HL-60/S4 (cell line): Measurements from ENCODE around the gene CIBAR2.

Experiments used
- in situ Hi-C: fragments of 300-500 bp; cut with MboI; formaldehyde crosslinking; loops from 2 replicates; pipeline ENCODE4 v1.14.3; 2022; ENCODE audit warnings: low sequenced_read_pairs

CIBAR2 gene

GRCh38 chr16:85112364-85112763, at the start of gene CIBAR2:
CIBAR2 (minus strand) TSS chr16:85112472; CDS start chr16:85112352, 120 bp downstream.
- in situ Hi-C loops: no loop called here

DNA sequence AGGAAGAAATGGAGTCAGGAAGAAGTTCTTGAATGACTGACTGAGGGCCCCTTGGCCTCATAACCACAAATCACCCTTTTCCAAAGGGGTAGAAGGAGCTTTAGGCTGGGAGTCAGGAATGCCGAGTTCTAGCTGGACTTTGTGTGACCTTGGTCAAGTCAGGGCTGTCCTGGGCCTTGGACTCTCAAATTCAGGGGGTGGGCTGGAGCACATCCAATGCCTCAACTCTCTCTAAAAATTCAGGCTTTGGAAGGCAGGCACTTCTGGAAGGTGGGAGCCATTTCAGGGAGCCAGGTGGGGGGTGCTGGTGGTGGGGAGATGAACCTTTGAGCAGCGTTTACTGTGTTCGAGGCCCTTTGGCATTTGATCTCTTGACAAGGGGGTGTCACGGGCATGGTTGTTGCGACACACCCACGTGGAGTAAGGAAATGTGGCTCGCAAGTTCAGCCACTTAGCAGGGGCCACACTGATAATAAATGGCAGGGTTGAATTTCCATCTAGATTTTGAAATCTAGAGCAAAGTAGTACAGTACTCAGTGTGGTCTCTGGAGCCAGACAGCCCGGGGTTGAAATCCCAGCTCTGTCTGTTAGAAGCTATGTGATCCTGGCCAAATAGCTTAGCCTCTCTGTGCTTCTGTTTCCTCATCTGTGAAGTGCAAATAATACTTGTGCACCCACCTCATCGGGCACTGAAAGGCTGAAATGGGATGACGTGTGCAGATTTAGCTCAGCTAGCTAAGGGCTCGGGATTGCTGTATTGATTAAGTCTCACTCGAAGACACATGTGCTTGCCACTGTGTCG, 47.1 kb upstream of the CIBAR2 start:
- in situ Hi-C loops: no loop called here

DNA sequence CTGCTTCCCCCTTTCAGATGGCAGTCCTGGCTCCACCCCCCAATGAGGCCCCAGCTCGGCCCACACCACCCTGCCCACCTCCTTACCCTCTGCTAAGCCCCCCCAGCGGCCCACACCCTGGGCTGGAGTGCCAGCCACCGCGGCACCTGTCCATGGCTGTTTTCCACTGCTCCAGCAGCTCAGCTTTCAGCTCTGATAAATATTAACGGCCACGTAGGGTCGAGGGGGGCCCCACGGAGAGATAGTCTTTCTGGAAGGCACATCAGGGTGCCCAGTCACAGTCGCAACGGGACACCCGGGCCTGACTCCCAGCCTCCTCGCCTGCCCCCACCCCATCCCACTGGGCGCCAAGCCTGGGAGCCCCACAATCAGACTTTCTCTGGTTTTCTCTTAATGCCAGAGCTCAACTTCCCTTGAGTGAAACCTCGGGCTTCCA, 46.5 kb upstream of the CIBAR2 start:
- in situ Hi-C loops: no loop called here

DNA sequence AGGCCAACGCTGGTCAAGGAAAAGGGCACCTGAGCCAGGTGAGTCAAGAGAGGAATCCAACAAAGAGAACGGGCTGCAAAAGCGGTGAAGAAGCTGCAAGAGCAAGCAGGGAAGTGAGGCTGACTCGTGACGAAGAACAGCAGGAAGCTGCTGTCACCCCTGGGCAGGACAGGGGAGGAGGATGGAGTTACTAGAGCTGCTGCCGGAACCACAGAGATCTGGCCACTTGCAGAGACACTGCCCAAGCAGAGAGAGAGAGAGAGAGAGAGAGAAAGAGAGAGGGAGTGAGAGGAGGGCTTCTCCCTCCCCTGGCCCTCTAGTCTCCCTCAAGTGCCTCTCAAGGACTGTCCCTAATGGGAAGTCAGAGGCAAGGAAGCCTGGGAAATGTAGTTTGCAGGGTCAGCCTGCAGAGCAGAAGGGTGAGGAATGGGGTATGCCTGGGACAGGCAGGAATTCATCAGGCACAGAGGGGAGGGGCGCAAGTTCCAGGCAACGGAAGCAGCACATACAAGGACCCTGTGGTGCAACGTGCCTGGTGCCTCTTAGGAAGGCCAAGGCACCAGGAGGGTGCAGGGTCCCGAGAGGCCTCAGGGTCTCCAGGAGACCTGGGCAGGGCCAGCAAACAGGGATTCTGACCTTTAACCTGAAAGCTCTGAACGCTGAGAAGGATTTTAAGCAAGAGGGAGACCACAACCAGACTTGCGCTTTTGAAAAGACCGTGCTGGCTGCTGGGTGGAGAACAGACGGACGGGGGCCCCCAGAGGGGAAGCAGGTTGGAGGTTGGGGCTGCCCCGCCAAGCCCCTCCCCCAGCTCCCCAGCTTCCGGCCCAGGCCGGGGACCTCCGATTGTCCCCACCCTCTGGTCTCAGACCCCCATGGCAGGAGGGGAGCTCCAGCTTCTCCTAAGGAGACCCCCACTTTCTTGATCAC, 45.8 kb upstream of the CIBAR2 start:
- in situ Hi-C loops: no loop called here

GRCh38 chr16:85157372-85157771, 45.1 kb upstream of the CIBAR2 start:
- in situ Hi-C loops: no loop called here

DNA sequence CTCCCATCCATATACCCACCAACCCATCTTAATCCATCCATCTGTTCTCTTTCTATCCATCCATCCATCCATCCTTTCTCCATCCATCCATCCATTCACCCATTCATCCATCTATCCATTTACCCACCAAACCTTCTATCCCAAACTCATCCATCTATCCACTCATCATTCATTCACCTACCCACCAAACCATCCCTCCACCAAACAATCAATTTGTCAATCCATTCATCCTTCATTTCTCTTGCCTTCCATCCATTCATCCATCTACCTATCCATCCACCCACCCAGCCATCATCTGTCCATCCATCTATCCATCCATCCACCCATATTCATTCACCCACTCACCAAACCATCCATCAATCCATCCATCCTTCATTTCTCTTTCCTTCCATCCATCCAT, 44.6 kb upstream of the CIBAR2 start:
- in situ Hi-C loops: no loop called here

DNA sequence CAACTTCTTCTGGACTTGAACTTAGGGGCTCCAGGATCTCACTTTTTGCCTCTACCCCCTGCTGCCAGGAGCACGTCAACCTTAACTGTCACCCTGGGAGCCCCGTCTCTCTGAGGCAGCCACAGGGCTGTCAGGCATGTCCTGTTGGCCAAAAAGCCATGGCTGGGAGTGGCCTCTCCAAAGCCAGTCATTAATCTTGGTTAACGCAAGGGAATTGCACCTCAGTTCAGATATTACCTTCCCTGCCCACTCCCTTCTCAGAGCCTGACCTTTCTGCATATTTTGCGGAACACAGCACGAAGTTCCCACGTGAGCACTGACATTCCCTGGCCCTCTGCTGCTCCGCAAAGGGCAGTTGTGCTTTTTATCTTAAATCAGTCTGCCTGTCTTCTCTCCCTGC, 44.2 kb upstream of the CIBAR2 start:
- in situ Hi-C loops: no loop called here

- in situ Hi-C loops: no loop called here
These were observed 41.4 kb upstream of the CIBAR2 start for GRCh38 chr16:85153656-85154091.

DNA sequence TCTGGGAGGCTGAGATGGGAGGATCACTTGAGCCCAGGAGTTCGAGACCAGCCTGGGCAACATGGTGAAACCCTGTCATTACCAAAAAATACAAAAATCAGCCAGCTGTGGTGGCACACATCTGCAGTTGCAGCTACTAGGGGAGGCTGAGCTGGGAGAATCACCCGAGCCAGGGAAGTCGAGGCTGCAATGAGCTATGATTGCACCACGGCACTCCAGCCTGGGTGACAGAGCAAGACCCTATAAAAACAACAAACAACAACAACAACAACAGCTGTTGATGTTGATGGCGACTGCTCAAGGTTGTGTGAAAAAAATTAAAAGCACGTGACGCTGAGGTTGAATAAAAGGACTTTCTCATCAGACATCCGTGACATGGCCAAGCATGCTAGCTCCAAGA, 40.8 kb upstream of the CIBAR2 start:
- in situ Hi-C loops: no loop called here

- in situ Hi-C loops: no loop called here
These were observed 40.2 kb upstream of the CIBAR2 start for GRCh38 chr16:85152414-85153030.

DNA sequence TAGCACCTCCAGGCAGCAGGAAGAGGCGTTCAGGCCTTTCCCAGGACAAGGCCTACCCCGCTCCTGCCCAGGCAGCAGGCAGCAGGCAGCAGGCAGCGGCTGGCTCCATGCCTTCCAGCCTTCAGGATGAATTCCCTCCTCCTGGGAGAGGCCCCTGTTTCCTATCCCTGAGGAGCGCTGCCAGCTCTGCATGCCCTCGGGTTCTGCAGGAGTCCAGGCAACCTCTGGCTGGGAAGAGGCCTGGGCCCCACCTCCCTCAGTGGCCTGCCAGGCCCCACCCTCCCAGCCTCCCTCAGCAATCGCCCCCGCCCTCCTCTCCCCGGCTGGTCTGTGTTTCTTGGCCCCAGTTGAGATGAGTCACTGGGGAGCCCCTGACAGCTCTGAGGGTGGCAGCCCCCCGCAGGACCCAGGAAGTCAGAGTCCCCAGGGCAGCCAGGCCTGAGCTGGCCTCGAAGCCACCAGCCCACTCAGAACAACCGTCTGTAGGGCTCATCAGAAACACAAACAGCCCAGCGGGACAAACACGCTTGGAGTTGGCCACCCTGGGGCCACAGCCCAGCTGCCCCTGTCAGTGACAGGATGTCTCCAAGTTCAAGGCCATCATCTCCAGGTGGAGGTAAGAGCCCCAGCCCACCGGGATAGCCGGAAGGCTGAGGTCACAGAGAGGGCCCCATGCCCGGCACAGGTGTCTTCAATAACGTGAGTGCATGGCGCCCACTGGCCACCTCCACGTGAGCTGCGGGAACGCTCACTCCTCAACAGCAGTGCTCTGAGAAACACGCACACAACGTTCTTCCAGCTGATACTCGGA, 39.5 kb upstream of the CIBAR2 start:
- in situ Hi-C loops: no loop called here

DNA sequence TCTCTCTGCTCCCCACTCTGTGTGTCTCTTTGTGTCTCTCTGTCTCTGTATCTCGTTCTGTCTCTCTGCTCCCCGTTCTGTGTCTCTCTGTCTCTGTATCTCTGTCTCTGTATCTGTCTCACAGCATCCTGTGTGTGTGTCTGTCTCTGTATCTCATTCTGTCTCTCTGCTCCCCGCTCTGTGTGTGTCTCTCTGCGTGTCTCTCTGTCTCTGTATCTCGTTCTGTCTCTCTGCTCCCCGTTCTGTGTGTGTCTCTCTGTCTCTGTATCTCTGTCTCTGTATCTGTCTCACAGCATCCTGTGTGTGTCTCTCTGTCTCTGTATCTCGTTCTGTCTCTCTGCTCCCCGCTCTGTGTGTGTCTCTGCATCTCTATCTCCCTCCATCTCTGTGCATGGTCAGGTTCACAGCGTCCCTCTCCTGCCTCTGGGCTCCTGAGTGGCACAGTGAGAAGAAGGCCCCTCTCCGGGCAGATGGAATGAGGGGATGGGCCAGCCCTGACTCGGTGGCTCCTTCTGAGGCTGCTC, 38.9 kb upstream of the CIBAR2 start:
- in situ Hi-C loops: no loop called here

DNA sequence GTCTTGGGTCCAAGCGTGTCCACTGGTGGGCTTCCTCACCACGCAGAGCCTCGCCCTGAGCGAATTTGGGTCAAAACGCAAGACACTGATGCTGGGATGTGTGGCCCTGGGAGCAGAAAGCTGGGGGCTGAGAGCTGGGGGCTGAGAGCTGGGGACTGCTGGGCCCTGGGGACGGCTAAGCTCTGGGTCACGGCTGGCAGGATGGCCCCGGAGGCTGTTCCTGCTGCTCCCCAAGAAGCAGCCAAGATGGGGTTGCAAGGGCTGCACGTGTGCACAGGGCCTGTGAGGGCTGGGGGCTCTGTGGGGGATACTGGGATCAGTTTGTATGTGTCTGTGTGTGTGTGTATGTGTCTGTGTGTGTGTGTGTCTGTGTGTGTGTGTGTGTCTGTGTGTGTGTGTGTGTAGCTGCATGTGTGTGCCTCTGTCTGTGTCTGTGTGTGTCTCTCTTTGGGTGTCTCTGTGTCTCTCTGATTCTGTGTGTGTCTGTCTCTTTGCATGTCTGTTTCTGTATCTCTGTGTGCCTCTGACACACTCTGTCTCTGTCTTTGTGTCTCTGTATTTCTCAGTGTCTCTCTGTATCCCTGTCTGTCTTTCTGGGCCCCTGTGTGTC, 38.2 kb upstream of the CIBAR2 start:
- in situ Hi-C loops: no loop called here

DNA sequence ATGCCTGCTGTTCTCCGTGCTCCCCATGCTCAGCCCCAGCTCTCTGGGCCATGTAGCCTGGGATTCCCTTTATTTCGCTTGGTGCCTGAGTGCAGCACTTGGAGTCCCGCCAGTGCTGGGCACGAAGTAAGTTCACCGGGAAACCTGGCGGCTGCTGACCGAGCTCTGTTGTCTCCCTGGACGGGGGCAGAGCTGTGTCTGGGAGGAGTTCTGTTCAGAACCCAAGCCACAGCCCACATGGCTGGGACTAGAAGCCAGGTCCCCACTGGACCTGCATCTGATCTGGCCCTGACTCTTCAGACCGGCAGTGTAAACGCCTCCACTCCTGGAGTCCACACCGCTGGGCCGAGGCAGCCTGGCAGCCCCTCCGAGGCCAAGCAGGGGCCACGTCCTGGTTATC, 37.5 kb upstream of the CIBAR2 start:
- in situ Hi-C loops: no loop called here

- in situ Hi-C loops: no loop called here
These were observed 36.7 kb upstream of the CIBAR2 start for GRCh38 chr16:85148931-85149330.

GRCh38 chr16:85146922-85147651, 34.8 kb upstream of the CIBAR2 start:
- in situ Hi-C loops: no loop called here

DNA sequence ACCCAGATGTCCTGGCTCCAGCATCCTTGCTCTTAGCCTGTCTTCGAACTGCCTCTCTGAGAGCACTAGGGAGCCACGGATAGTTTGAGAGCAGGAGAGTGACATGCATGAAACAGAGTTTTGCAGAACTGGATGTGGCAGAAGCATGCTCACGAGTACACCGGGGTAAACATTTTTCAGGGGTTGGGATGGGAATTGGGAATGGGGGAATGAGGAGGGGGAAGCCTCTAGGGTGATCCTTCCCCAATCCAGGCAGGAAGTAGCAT, 34.2 kb upstream of the CIBAR2 start:
- in situ Hi-C loops: no loop called here

DNA sequence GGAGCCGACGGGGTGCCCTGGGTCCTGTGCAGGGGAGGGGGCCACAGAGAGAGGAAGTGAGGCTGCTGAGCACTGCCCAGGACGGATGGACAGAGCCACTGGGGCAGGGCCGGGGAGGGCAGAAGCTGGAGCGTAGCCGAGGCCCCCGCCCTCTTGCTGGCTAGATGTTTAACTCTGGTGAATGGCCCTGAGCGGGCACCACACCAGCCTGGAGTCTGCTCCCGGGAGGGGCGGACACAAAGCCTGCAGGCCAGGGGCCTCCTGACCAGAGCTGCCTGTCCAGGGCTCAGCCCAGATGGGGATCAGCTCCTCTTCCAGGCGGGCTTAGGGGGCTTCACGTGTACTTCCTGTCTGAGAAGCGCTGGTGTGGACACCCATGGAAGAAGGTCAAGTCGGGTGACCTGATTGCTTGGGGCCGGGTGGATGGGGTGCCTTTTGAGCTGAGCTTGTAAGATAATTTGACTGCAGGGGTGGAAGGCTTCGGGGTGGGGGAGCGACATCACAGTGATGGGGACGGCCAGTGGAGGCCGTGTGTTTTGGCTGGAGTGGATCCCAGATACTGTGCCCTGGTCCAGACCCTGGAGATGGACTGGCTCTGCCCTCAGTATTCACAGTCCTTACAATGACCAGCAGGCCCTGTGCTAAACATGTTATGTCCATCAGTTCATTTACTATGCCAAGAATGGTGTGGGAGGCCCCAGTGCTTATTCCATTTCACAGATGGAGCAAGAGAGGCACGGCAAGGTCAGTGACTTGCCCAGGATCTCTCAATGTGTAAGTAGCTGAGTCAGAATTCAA, 33.7 kb upstream of the CIBAR2 start:
- in situ Hi-C loops: no loop called here

DNA sequence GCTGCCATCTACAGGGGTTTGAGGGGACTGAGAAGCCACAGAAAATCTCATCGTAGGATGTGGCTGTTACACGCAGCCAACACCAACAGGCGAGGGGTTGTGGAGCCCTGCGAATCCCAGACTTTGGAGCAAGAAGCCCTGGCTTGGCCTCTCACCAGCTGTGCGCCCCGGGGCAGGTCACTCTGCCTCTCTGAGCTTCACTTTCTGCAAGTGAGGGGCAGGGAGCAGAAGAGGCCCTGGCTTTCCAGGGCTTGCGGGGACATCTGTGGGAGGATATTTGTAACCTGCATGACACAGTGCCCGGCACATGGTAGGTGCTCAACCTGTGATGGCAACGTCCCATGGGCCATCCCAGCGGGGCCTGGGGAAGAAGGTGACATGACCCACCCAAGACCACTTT, 32.9 kb upstream of the CIBAR2 start:
- in situ Hi-C loops: no loop called here
